Upper lobe of left lung (tissue), 4 donors: ENCODE data around the gene ATG2B.

ENCODE experiments used
- POLR2AphosphoS5 ChIP-seq, 2 donors: sonication (generic); formaldehyde crosslinking; IDR thresholded peaks; one replicate each; pipeline ENCODE4 v1.5.1; 2017; ENCODE audit warnings: antibody characterized with exemption in 2 of 2
- TF ChIP-seq, protein P1 (sequence below), 6 experiments: fragments of 450-650 bp in 4 of 6; fragments of 200-600 bp in 2 of 6; sonication (generic) in 2 of 6; IDR thresholded peaks; one replicate each; pipeline ENCODE4 v1.5.1; 2016 to 2019; ENCODE audit warnings: antibody characterized with exemption in 6 of 6

DNA sequence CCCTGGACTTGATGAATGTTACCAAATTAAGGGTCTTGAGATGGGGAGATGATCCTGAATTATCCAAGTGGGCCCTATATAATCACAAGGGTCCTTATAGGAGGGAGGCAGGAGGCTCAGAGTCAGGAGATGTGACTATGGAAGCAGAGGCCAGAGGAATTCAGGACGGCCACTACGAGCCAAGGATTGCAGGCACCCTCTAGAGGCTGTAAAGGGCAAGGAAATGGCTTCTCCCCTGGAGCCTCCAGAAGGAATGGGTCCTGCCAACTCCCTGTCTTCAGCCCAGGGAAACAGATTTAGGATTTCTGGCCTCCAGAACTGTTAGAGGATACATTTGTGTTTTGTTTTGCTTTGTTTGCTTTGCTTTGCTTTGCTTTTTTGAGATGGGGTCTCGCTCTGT lies 98.3 kb downstream of the ATG2B start:
- TF ChIP-seq, protein P1, sequence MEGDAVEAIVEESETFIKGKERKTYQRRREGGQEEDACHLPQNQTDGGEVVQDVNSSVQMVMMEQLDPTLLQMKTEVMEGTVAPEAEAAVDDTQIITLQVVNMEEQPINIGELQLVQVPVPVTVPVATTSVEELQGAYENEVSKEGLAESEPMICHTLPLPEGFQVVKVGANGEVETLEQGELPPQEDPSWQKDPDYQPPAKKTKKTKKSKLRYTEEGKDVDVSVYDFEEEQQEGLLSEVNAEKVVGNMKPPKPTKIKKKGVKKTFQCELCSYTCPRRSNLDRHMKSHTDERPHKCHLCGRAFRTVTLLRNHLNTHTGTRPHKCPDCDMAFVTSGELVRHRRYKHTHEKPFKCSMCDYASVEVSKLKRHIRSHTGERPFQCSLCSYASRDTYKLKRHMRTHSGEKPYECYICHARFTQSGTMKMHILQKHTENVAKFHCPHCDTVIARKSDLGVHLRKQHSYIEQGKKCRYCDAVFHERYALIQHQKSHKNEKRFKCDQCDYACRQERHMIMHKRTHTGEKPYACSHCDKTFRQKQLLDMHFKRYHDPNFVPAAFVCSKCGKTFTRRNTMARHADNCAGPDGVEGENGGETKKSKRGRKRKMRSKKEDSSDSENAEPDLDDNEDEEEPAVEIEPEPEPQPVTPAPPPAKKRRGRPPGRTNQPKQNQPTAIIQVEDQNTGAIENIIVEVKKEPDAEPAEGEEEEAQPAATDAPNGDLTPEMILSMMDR (IDR thresholded peaks at IDR 0.05) = peak in 2 of 6 experiments; percentile 19 to 21
- no peak for TF ChIP-seq POLR2AphosphoS5 (IDR thresholded peaks at IDR 0.05)
